ENCODE results near the gene KIRREL3.

GRCh38 chr11:126658306-126659056 is 342.1 kb downstream of the KIRREL3 start:
- TF ChIP-seq CTCF (IDR thresholded peaks at IDR 0.05), result no peak
- TF ChIP-seq POLR2A (IDR thresholded peaks at IDR 0.05), result no peak
- no peak for TF ChIP-seq EP300 (IDR thresholded peaks at IDR 0.05)

All from ovary (tissue), 3 donors.